H1 (cell line): ENCODE data around the gene CHD8. TPM values are rescaled to one million over a fixed set of nuclear protein-coding genes. Genes with fewer than 3 reads are reported as not detected.

Experiments used
- CTCF ChIA-PET: fragments of 300-600 bp; sonication (Branson Sonifier 250); formaldehyde crosslinking; loops from one replicate; lab custom pipeline; 2021; ENCODE audit not compliant: partially characterized antibody; lab: Charles Lee
- POLR2A ChIA-PET: fragments of 300-600 bp; sonication (Branson Sonifier 250); formaldehyde crosslinking; loops from one replicate; lab custom pipeline; 2021; ENCODE audit warnings: inconsistent platforms; ENCODE audit not compliant: partially characterized antibody; lab: Charles Lee
- DNase-seq, 2 experiments: peaks; one replicate each; pipeline versions ENCODE4 v3.0.0 to v3.0.0-alpha.2; 2010 to 2022; ENCODE audit warnings: low spot score in 2 of 2, low read depth in 1 of 2, mixed read lengths in 1 of 2
- FAIRE-seq: peaks from 2 replicates; lab custom pipeline; 2011; peaks lifted over from hg19 to GRCh38; lab: Jason Lieb, UNC
- H2AFZ ChIP-seq: 2 replicates; pipeline ENCODE4 v1.8.1; 2012; ENCODE audit warnings: low read length, inconsistent platforms
- H2AK5ac ChIP-seq: 2 replicates; pipeline ENCODE4 v1.6.1; 2013; ENCODE audit warnings: low read depth, low read length
- H2BK120ac ChIP-seq: replicated peaks from 2 replicates; pipeline ENCODE3; 2013; ENCODE audit warnings: low read depth, low read length, inconsistent platforms
- H2BK12ac ChIP-seq: 2 replicates; pipeline ENCODE4 v1.6.1; 2013; ENCODE audit warnings: low read depth, low read length
- H2BK15ac ChIP-seq: 2 replicates; pipeline ENCODE4 v1.6.1; 2013; ENCODE audit warnings: low read length
- H2BK20ac ChIP-seq: 2 replicates; pipeline ENCODE4 v1.6.1; 2013; ENCODE audit warnings: low read length
- H2BK5ac ChIP-seq: 2 replicates; pipeline ENCODE4 v1.6.1; 2013; ENCODE audit warnings: low read depth, low read length
- H3K14ac ChIP-seq: 2 replicates; pipeline ENCODE4 v1.6.1; 2013; ENCODE audit warnings: inconsistent platforms; ENCODE audit not compliant: insufficient read length
- H3K18ac ChIP-seq: 2 replicates; pipeline ENCODE4 v1.6.1; 2013; ENCODE audit warnings: low read length; ENCODE audit errors: extremely low read depth
- H3K23ac ChIP-seq: 2 replicates; pipeline ENCODE4 v1.6.1; 2013; ENCODE audit warnings: inconsistent platforms; ENCODE audit not compliant: insufficient read length
- H3K23me2 ChIP-seq: 2 replicates; pipeline ENCODE4 v1.6.1; 2013; ENCODE audit warnings: low read depth, low read length
- H3K27ac ChIP-seq: 2 replicates; pipeline ENCODE4 v1.6.1; 2011; ENCODE audit warnings: low read depth, low read length, inconsistent platforms
- H3K27me3 ChIP-seq, 4 experiments: replicated peaks in 1 of 4; 1 replicate in 1 of 4; 2 replicates in 3 of 4; pipeline versions ENCODE4 v1.6.1 to v1.8.1; 2011 to 2013; ENCODE audit warnings: low read length in 3 of 4, mild to moderate bottlenecking in 3 of 4, inconsistent platforms in 2 of 4, mixed read lengths in 2 of 4, moderate library complexity in 1 of 4; ENCODE audit not compliant: control insufficient read depth in 3 of 4, insufficient read depth in 3 of 4; ENCODE audit errors: extremely low read depth in 1 of 4
- H3K36me3 ChIP-seq, 4 experiments: 2 replicates each; pipeline versions ENCODE4 v1.6.1 to v1.8.1; 2011 to 2013; ENCODE audit warnings: mild to moderate bottlenecking in 4 of 4, low read length in 3 of 4, moderate library complexity in 2 of 4, control low read depth in 1 of 4, inconsistent platforms in 1 of 4; ENCODE audit not compliant: insufficient read depth in 4 of 4, control insufficient read depth in 2 of 4
- H3K4ac ChIP-seq: replicated peaks from 2 replicates; pipeline ENCODE3; 2013; ENCODE audit warnings: low read length, low read depth, mixed read lengths, inconsistent platforms; ENCODE audit not compliant: insufficient read length
- H3K4me1 ChIP-seq, 4 experiments: replicated peaks in 1 of 4; 1 replicate in 1 of 4; 2 replicates in 3 of 4; pipeline versions ENCODE4 v1.6.1 to v1.8.1; 2011 to 2013; ENCODE audit warnings: low read length in 3 of 4, inconsistent platforms in 2 of 4, mixed read lengths in 1 of 4; ENCODE audit not compliant: insufficient read depth in 4 of 4, control insufficient read depth in 3 of 4
- H3K4me2 ChIP-seq, 2 experiments: 2 replicates each; pipeline versions ENCODE4 v1.6.1 to v1.8.1; 2011 to 2013; ENCODE audit warnings: low read depth in 2 of 2, low read length in 2 of 2, control low read depth in 1 of 2, inconsistent platforms in 1 of 2, mild to moderate bottlenecking in 1 of 2; ENCODE audit not compliant: insufficient read depth in 1 of 2
- H3K4me3 ChIP-seq, 4 experiments: fragments of 200-600, 300-600 bp in 1 of 4; sonication (generic), shearing (Covaris generic), sonication (Bioruptor Twin) in 1 of 4; 2 replicates each; pipeline versions ENCODE4 v1.5.1 to v1.8.1; 2011 to 2016; ENCODE audit warnings: low read length in 4 of 4, low read depth in 3 of 4, control low read depth in 2 of 4, inconsistent platforms in 2 of 4, mild to moderate bottlenecking in 2 of 4, mixed read lengths in 1 of 4, moderate library complexity in 1 of 4; ENCODE audit not compliant: insufficient read depth in 2 of 4; ENCODE audit errors: extremely low read depth in 1 of 4
- H3K56ac ChIP-seq: replicated peaks from 2 replicates; pipeline ENCODE3; 2013; ENCODE audit warnings: low read depth, mild to moderate bottlenecking, mixed read lengths, low read length, inconsistent platforms; ENCODE audit not compliant: insufficient read length
- H3K79me1 ChIP-seq: 2 replicates; pipeline ENCODE4 v1.6.1; 2013; ENCODE audit warnings: low read depth, low read length, control low read depth
- H3K79me2 ChIP-seq, 2 experiments: 2 replicates each; pipeline versions ENCODE4 v1.6.1 to v1.8.1; 2012 to 2013; ENCODE audit warnings: low read length in 2 of 2, mild to moderate bottlenecking in 2 of 2, inconsistent platforms in 1 of 2; ENCODE audit not compliant: insufficient read depth in 2 of 2, control insufficient read depth in 1 of 2
- H3K9ac ChIP-seq, 4 experiments: replicated peaks in 1 of 4; 1 replicate in 1 of 4; 2 replicates in 3 of 4; pipeline versions ENCODE4 v1.6.1 to v1.8.1; 2011 to 2013; ENCODE audit warnings: low read depth in 3 of 4, low read length in 3 of 4, control low read depth in 2 of 4, mild to moderate bottlenecking in 2 of 4, moderate library complexity in 2 of 4, inconsistent platforms in 1 of 4; ENCODE audit errors: extremely low read depth in 1 of 4
- H3K9me3 ChIP-seq, 2 experiments: 2 replicates each; pipeline versions ENCODE4 v1.6.1 to v1.8.1; 2012 to 2013; ENCODE audit warnings: mild to moderate bottlenecking in 2 of 2, moderate library complexity in 2 of 2, control low read depth in 1 of 2, inconsistent platforms in 1 of 2, low read depth in 1 of 2, low read length in 1 of 2, mixed read lengths in 1 of 2; ENCODE audit not compliant: insufficient read depth in 2 of 2
- H4K20me1 ChIP-seq, 2 experiments: replicated peaks in 1 of 2; 2 replicates each; pipeline versions ENCODE3 to v1.8.1; 2011 to 2013; ENCODE audit warnings: inconsistent platforms in 2 of 2, low read length in 2 of 2, mild to moderate bottlenecking in 1 of 2; ENCODE audit not compliant: insufficient read depth in 2 of 2, control insufficient read depth in 1 of 2
- H4K5ac ChIP-seq: 2 replicates; pipeline ENCODE4 v1.6.1; 2013; ENCODE audit warnings: low read length, low read depth, mixed read lengths, inconsistent platforms; ENCODE audit not compliant: insufficient read length
- H4K8ac ChIP-seq: 2 replicates; pipeline ENCODE4 v1.8.0; 2013; ENCODE audit warnings: mild to moderate bottlenecking, moderate library complexity, low read length, inconsistent platforms; ENCODE audit not compliant: insufficient read depth; ENCODE audit errors: extremely low read depth
- H4K91ac ChIP-seq: replicated peaks from 2 replicates; pipeline ENCODE3; 2013; ENCODE audit warnings: low read length, mixed read lengths, inconsistent platforms; ENCODE audit not compliant: insufficient read length
- CHD1 ChIP-seq: IDR thresholded peaks from 2 replicates; pipeline ENCODE4 v1.6.1; 2012; ENCODE audit warnings: low read depth, low read length, improper control_type of control experiment
- KDM4A ChIP-seq: IDR thresholded peaks from one replicate; pipeline ENCODE4 v1.7.1; 2012; ENCODE audit warnings: low read depth, mild to moderate bottlenecking, moderate library complexity, low read length, inconsistent platforms; ENCODE audit not compliant: severe bottlenecking
- POLR2A ChIP-seq, 2 experiments: IDR thresholded peaks; 1 replicate in 1 of 2; 2 replicates in 1 of 2; pipeline ENCODE4 v1.6.1; 2011; ENCODE audit warnings: low read depth in 2 of 2, low read length in 2 of 2, mild to moderate bottlenecking in 2 of 2; ENCODE audit errors: control extremely low read depth in 1 of 2
- POU5F1 ChIP-seq: IDR thresholded peaks from 2 replicates; pipeline ENCODE4 v1.6.1; 2011; ENCODE audit warnings: low read depth, mild to moderate bottlenecking, low read length, moderate library complexity
- RFX5 ChIP-seq: IDR thresholded peaks from 2 replicates; pipeline ENCODE4 v1.6.1; 2011; ENCODE audit warnings: low read depth, low read length, improper control_type of control experiment, borderline replicate concordance
- WGBS, 2 experiments: shearing (Covaris generic) in 1 of 2; methylation state at CpG; one replicate each; pipeline versions ENCODE4 v1.1.6 to v1.1.7; 2013 to 2015; ENCODE audit warnings: low lambda C conversion rate in 2 of 2, mixed read lengths in 2 of 2, inconsistent platforms in 1 of 2, low coverage in 1 of 2, missing lambda C conversion rate in 1 of 2; ENCODE audit not compliant: insufficient replicate concordance in 2 of 2, insufficient coverage in 1 of 2, insufficient read length in 1 of 2; ENCODE audit errors: extremely low coverage in 1 of 2, missing lambda C conversion rate in 1 of 2; 5-methylcytosine and 5-hydroxymethylcytosine counted together
- polyA plus RNA-seq, 7 experiments: library from polyadenylated mRNA; depleted of rRNA in 3 of 7; stranded (reverse) in 5 of 7; unstranded in 2 of 7; fragments of >200 nt in 5 of 7; fragments of 200-250 nt in 2 of 7; gene quantifications; 1 replicate in 5 of 7; 2 replicates in 1 of 7; 4 replicates in 1 of 7; pipeline versions ENCODE4 v1.2.1 to v1.2.3, GENCODE V29; 2011 to 2013; ENCODE audit warnings: missing spikeins in 2 of 7, mixed read lengths in 2 of 7
- total RNA-seq: library from RNA; stranded (reverse); fragmentation: NEBNext Ultra II Directional; extraction: Animal tissue kit (Norgen Biotek cat#: 25700); gene quantifications from 2 replicates; pipeline ENCODE4 v1.2.1, GENCODE V29; 2021

The CHD8 gene
- total and polyA plus RNA-seq, 2 of the 8 experiments (the other 6 are each of a cell fraction or from before 2014, with no cell fraction given), result 88.3 to 140 TPM

DNA sequence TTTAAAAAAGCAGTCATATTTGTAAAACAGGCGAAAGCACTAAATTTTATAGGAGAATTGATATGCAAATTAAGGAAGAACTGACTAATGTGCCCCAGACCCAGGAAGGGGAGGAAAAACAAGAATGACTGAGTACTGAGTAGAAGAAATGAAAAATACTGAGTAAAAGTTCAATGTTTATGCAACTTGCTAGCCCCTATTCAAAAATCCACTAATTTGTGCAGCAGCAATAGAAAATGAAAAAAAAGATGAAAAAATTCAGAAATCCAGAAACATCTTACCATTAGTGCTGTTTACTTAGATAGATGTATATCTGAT, 6.1 kb downstream of the CHD8 start:
- POLR2A ChIA-PET, result interaction anchor here (0.6 to 2.0 kb wide), 6 partner anchors 13 to 184 kb away, joined by 3 to 8 read pairs (median 3); no protein-coding TSS in a partner anchor
- TF ChIP-seq POLR2A (IDR thresholded peaks at IDR 0.05; ENCODE audit: control extremely low read depth in 1 of 2, low read depth in 2 of 2, low read length in 2 of 2) (no peak), POU5F1 (no peak), KDM4A (no peak), RFX5 (no peak), CHD1 (no peak)

More for the DNA sequence above, 6.1 kb downstream of the CHD8 start:
- Histone ChIP-seq H3K4me1 (peaks cover 0 to 2% (median 1%) of the 10 kb centered on the region in 4 experiments; a peak in 2 of 7 replicates), H2AK5ac (no peak overlapping the region), H3K4me2 (no peak overlapping the region), H3K4me3 (no peak overlapping the region), H3K9me3 (no peaks in the 10 kb centered on the region), H2AFZ (no peak overlapping the region), H3K56ac (no peak overlapping the region), H3K23ac (no peak overlapping the region), H2BK20ac (no peak overlapping the region), H3K27me3 (no peaks in the 10 kb centered on the region), H3K79me2 (peaks cover 31 to 96% of the 10 kb centered on the region in 2 experiments), H3K36me3 (peaks cover 0 to 6% (median 0%) of the 10 kb centered on the region in 4 experiments; a peak in 1 of 8 replicates), H2BK15ac (no peak overlapping the region), H2BK5ac (no peak overlapping the region), H3K79me1 (peaks cover 5% of the 10 kb centered on the region; the same call in 1 of the 2 replicates), H4K91ac (no peak overlapping the region), H4K20me1 (peaks cover 2 to 8% of the 10 kb centered on the region in 2 experiments), H4K8ac (no peak overlapping the region), H4K5ac (no peak overlapping the region), H3K18ac (no peak overlapping the region), H3K9ac (no peak overlapping the region), H2BK120ac (no peak overlapping the region), H3K4ac (no peak overlapping the region), H3K14ac (no peak overlapping the region), H2BK12ac (no peak overlapping the region), H3K27ac (no peak overlapping the region), H3K23me2 (no peaks in the 10 kb centered on the region)
- FAIRE-seq, result no peak
- WGBS, 2 experiments, result 100% methylated on average over 1 of the region's 1 CpG; no CpG with 5 or more reads in 1 of the 2 experiments
- CTCF ChIA-PET, result interaction anchor here (0.7 kb wide), 1 partner anchor 13 kb away, joined by 3 read pairs; no protein-coding TSS in a partner anchor
- DNase-seq, result no peak
